ENCODE measurements around the gene BICC1.

BICC1 gene

GRCh38 chr10:58754469-58755339, 242.0 kb downstream of the BICC1 start:
- no peak overlapping the region for H3K4me3 ChIP-seq (ENCODE audit: severe bottlenecking)

GRCh38 chr10:58755340-58755610, 242.6 kb downstream of the BICC1 start:
- Histone ChIP-seq H3K27ac (ENCODE audit: poor library complexity, severe bottlenecking) (peak overlapping the region; percentile 57), H3K4me1 (ENCODE audit: insufficient read depth, poor library complexity, severe bottlenecking) (peaks cover 6% of the 10 kb centered on the region), H3K9me3 (ENCODE audit: severe bottlenecking) (no peaks in the 10 kb centered on the region), H3K4me3 (ENCODE audit: severe bottlenecking) (no peak overlapping the region), H3K27me3 (ENCODE audit: insufficient read depth, poor library complexity, severe bottlenecking) (no peaks in the 10 kb centered on the region), H3K36me3 (ENCODE audit: low read depth) (no peaks in the 10 kb centered on the region)
- TF ChIP-seq CTCF (IDR thresholded peaks at IDR 0.05; ENCODE audit: poor library complexity, severe bottlenecking), result no peak
- DNase-seq (ENCODE audit: low spot score), result no peak
- ATAC-seq (ENCODE audit: low read depth), result peak; percentile 10; the same call in 1 of the 3 replicates

More at GRCh38 chr10:58754469-58755339, 242.0 kb downstream of the BICC1 start:
- DNase-seq (ENCODE audit: low spot score), result no peak
- no peak for TF ChIP-seq CTCF (IDR thresholded peaks at IDR 0.05; ENCODE audit: poor library complexity, severe bottlenecking)
- H3K36me3 ChIP-seq (ENCODE audit: low read depth), result no peaks in the 10 kb centered on the region
- peak overlapping the region; percentile 57 for H3K27ac ChIP-seq (ENCODE audit: poor library complexity, severe bottlenecking)
- H3K9me3 ChIP-seq (ENCODE audit: severe bottlenecking), result no peaks in the 10 kb centered on the region
- ATAC-seq (ENCODE audit: low read depth), result no peak
- H3K27me3 ChIP-seq (ENCODE audit: insufficient read depth, poor library complexity, severe bottlenecking), result no peaks in the 10 kb centered on the region
- peaks cover 6% of the 10 kb centered on the region for H3K4me1 ChIP-seq (ENCODE audit: insufficient read depth, poor library complexity, severe bottlenecking)

GRCh38 chr10:58755677-58756076, 243.0 kb downstream of the BICC1 start:
- H3K27me3 ChIP-seq (ENCODE audit: insufficient read depth, poor library complexity, severe bottlenecking), result no peaks in the 10 kb centered on the region
- H3K4me3 ChIP-seq (ENCODE audit: severe bottlenecking), result peak overlapping the region; percentile 29
- peak overlapping the region; percentile 57 for H3K27ac ChIP-seq (ENCODE audit: poor library complexity, severe bottlenecking)
- H3K4me1 ChIP-seq (ENCODE audit: insufficient read depth, poor library complexity, severe bottlenecking), result peaks cover 6% of the 10 kb centered on the region
- TF ChIP-seq CTCF (IDR thresholded peaks at IDR 0.05; ENCODE audit: poor library complexity, severe bottlenecking), result no peak
- H3K9me3 ChIP-seq (ENCODE audit: severe bottlenecking), result no peaks in the 10 kb centered on the region
- no peaks in the 10 kb centered on the region for H3K36me3 ChIP-seq (ENCODE audit: low read depth)
- DNase-seq (ENCODE audit: low spot score), result no peak
- ATAC-seq (ENCODE audit: low read depth), result peak; percentile 97

- peak overlapping the region; percentile 29 for H3K4me3 ChIP-seq (ENCODE audit: severe bottlenecking)
- no peaks in the 10 kb centered on the region for H3K9me3 ChIP-seq (ENCODE audit: severe bottlenecking)
- H3K36me3 ChIP-seq (ENCODE audit: low read depth), result no peaks in the 10 kb centered on the region
- no peaks in the 10 kb centered on the region for H3K27me3 ChIP-seq (ENCODE audit: insufficient read depth, poor library complexity, severe bottlenecking)
- no peak for TF ChIP-seq CTCF (IDR thresholded peaks at IDR 0.05; ENCODE audit: poor library complexity, severe bottlenecking)
- H3K27ac ChIP-seq (ENCODE audit: poor library complexity, severe bottlenecking), result peak overlapping the region; percentile 57
- peaks cover 6% of the 10 kb centered on the region for H3K4me1 ChIP-seq (ENCODE audit: insufficient read depth, poor library complexity, severe bottlenecking)
- DNase-seq (ENCODE audit: low spot score), result no peak
- ATAC-seq (ENCODE audit: low read depth), result peak; percentile 47
Observed at GRCh38 chr10:58756130-58756719, 243.6 kb downstream of the BICC1 start.
